WTC11 (cell line): ENCODE data around the gene HOXC5. TPM values are rescaled to one million over a fixed set of nuclear protein-coding genes. Genes with fewer than 3 reads are reported as not detected.

Source experiments
- ATAC-seq: fragments of 200-7000 bp; cut with Tn5 transposase; 2 replicates; pipeline ENCODE4 v1.10.0; 2021; ENCODE audit warnings: mild to moderate bottlenecking, moderate library complexity
- CTCF ChIA-PET: fragments of 300-600 bp; sonication (Branson Sonifier 250); formaldehyde crosslinking; loops from one replicate; lab custom pipeline; 2021; ENCODE audit warnings: antibody characterized with exemption; lab: Charles Lee
- POLR2A ChIA-PET: fragments of 350-600 bp; sonication (Branson Sonifier 250); formaldehyde crosslinking; loops from one replicate; lab custom pipeline; 2021; ENCODE audit warnings: antibody characterized with exemption; lab: Charles Lee
- DNase-seq: peaks from one replicate; pipeline ENCODE4 v3.0.0; 2021; ENCODE audit warnings: low spot score
- H3K27ac Mint-ChIP-seq: 2 replicates; pipeline ENCODE4 v1.8.0; 2021; ENCODE audit warnings: mixed read lengths
- H3K27me3 Mint-ChIP-seq: 2 replicates; pipeline ENCODE4 v1.8.0; 2021; ENCODE audit warnings: low read depth, mild to moderate bottlenecking, moderate library complexity, mixed read lengths
- H3K36me3 Mint-ChIP-seq: 2 replicates; pipeline ENCODE4 v1.8.0; 2021; ENCODE audit warnings: mixed read lengths
- H3K4me1 Mint-ChIP-seq: 2 replicates; pipeline ENCODE4 v1.8.0; 2022; ENCODE audit warnings: mixed read lengths
- H3K4me3 Mint-ChIP-seq: 2 replicates; pipeline ENCODE4 v1.8.0; 2021; ENCODE audit warnings: mild to moderate bottlenecking, moderate library complexity, mixed read lengths
- H3K9me3 Mint-ChIP-seq: 2 replicates; pipeline ENCODE4 v1.8.0; 2021; ENCODE audit warnings: mixed read lengths
- ARID4B ChIP-seq: sonication (generic); formaldehyde crosslinking; IDR thresholded peaks from 2 replicates; pipeline ENCODE4 v1.8.0; 2023; ENCODE audit warnings: missing genetic modification reagents, mild to moderate bottlenecking, borderline replicate concordance
- ATF1 ChIP-seq: sonication (generic); formaldehyde crosslinking; IDR thresholded peaks from 2 replicates; pipeline ENCODE4 v1.8.1; 2023; ENCODE audit warnings: mild to moderate bottlenecking, moderate library complexity, missing genetic modification reagents
- E2F4 ChIP-seq: sonication (generic); formaldehyde crosslinking; IDR thresholded peaks from 2 replicates; pipeline ENCODE4 v1.8.1; 2022; ENCODE audit warnings: low read depth, mild to moderate bottlenecking, moderate library complexity, missing genetic modification reagents, borderline replicate concordance
- IRF1 ChIP-seq: sonication (generic); formaldehyde crosslinking; IDR thresholded peaks from 2 replicates; pipeline ENCODE4 v1.8.0; 2023; ENCODE audit warnings: missing genetic modification reagents
- JAZF1 ChIP-seq: fragments of 250-450 bp; sonication (Bioruptor Pico); IDR thresholded peaks from 2 replicates; pipeline ENCODE4 v1.9.0; 2021; ENCODE audit warnings: moderate library complexity, mild to moderate bottlenecking, inconsistent platforms
- KAT7 ChIP-seq: sonication (generic); formaldehyde crosslinking; IDR thresholded peaks from 2 replicates; pipeline ENCODE4 v1.8.1; 2023; ENCODE audit warnings: missing genetic modification reagents, mild to moderate bottlenecking, borderline replicate concordance
- PREB ChIP-seq: sonication (generic); formaldehyde crosslinking; IDR thresholded peaks from 2 replicates; pipeline ENCODE4 v1.8.1; 2022; ENCODE audit warnings: mild to moderate bottlenecking, missing genetic modification reagents, moderate library complexity, borderline replicate concordance
- PRRX2 ChIP-seq: fragments of 250-450 bp; sonication (Bioruptor Pico); IDR thresholded peaks from 2 replicates; pipeline ENCODE4 v1.8.0; 2021; ENCODE audit warnings: mild to moderate bottlenecking
- SMAD3 ChIP-seq: sonication (generic); formaldehyde crosslinking; IDR thresholded peaks from 2 replicates; pipeline ENCODE4 v1.8.0; 2022; ENCODE audit warnings: missing genetic modification reagents, mild to moderate bottlenecking, borderline replicate concordance
- SP1 ChIP-seq: sonication (generic); formaldehyde crosslinking; conservative IDR thresholded peaks from 2 replicates; pipeline ENCODE4 v1.8.1; 2022; ENCODE audit warnings: missing genetic modification reagents
- TP53 ChIP-seq: sonication (generic); formaldehyde crosslinking; IDR thresholded peaks from 2 replicates; pipeline ENCODE4 v1.8.1; 2023; ENCODE audit warnings: mild to moderate bottlenecking, missing genetic modification reagents
- USF1 ChIP-seq: sonication (generic); formaldehyde crosslinking; IDR thresholded peaks from 2 replicates; pipeline ENCODE4 v1.8.0; 2022; ENCODE audit warnings: mild to moderate bottlenecking, missing genetic modification reagents
- ZBTB43 ChIP-seq: sonication (generic); formaldehyde crosslinking; IDR thresholded peaks from 2 replicates; pipeline ENCODE4 v1.8.1; 2023; ENCODE audit warnings: mild to moderate bottlenecking, missing genetic modification reagents
- ZNF219 ChIP-seq: sonication (generic); formaldehyde crosslinking; IDR thresholded peaks from 2 replicates; pipeline ENCODE4 v1.8.0; 2023; ENCODE audit warnings: missing genetic modification reagents, mild to moderate bottlenecking, borderline replicate concordance
- ZNF263 ChIP-seq: sonication (generic); formaldehyde crosslinking; IDR thresholded peaks from 2 replicates; pipeline ENCODE4 v1.8.1; 2022; ENCODE audit warnings: low read depth, mild to moderate bottlenecking, moderate library complexity, missing genetic modification reagents
- ZNF317 ChIP-seq: sonication (generic); formaldehyde crosslinking; IDR thresholded peaks from 2 replicates; pipeline ENCODE4 v1.8.1; 2023; ENCODE audit warnings: low read depth, mild to moderate bottlenecking, moderate library complexity, missing genetic modification reagents, borderline replicate concordance
- ZNF425 ChIP-seq: fragments of 250-450 bp; sonication (Bioruptor Pico); conservative IDR thresholded peaks from 2 replicates; pipeline ENCODE4 v1.9.0; 2021; ENCODE audit warnings: mild to moderate bottlenecking
- ZSCAN18 ChIP-seq: fragments of 250-450 bp; sonication (Bioruptor Pico); IDR thresholded peaks from 2 replicates; pipeline ENCODE4 v2.1.2; 2022; ENCODE audit warnings: mild to moderate bottlenecking, moderate library complexity
- total RNA-seq: library from RNA; stranded (reverse); gene quantifications from 3 replicates; pipeline ENCODE4 v1.2.3, GENCODE V29; 2021

HOXC5 gene
- total RNA-seq, 1 experiment from 2014 or later, result not detected

- CTCF ChIA-PET, result interaction anchor here (1.6 to 2.9 kb wide), 2 partner anchors 13 to 146 kb away, joined by 4 to 12 read pairs; partner anchors contain the start of gene HOXC5
Observed at GRCh38 chr12:54045401-54045800, 12.6 kb downstream of the HOXC5 start.

GRCh38 chr12:54045868-54046521 is 13.1 kb downstream of the HOXC5 start:
- H3K4me1 Mint-ChIP-seq, result peaks cover 23% of the 10 kb centered on the region
- ATAC-seq, result no peak
- CTCF ChIA-PET, result interaction anchor here (1.6 to 2.9 kb wide), 2 partner anchors 13 to 146 kb away, joined by 4 to 12 read pairs; partner anchors contain the start of gene HOXC5
- no peak for TF ChIP-seq TP53 (CRISPR knock-in tag)
- no peak for TF ChIP-seq ZNF219 (CRISPR knock-in tag)
- TF ChIP-seq ZNF317 (CRISPR knock-in tag), result no peak
- no peak for TF ChIP-seq SMAD3 (CRISPR knock-in tag)
- no peak for TF ChIP-seq ARID4B (CRISPR knock-in tag)
- TF ChIP-seq ATF1, result no peak
- no peak for TF ChIP-seq IRF1
- TF ChIP-seq SP1 (CRISPR knock-in tag), result no peak
- TF ChIP-seq E2F4 (CRISPR knock-in tag), result no peak
- TF ChIP-seq ZSCAN18, result no peak
- no peak for TF ChIP-seq ZNF425 (CRISPR knock-in tag)

More at GRCh38 chr12:54045401-54045800, 12.6 kb downstream of the HOXC5 start:
- no peak for ATAC-seq
- Mint-ChIP-seq H3K36me3 (no peaks in the 10 kb centered on the region), H3K4me1 (peaks cover 20% of the 10 kb centered on the region), H3K4me3 (no peak overlapping the region)
- TF ChIP-seq PRRX2 (CRISPR knock-in tag), result no peak
- TF ChIP-seq PREB (CRISPR knock-in tag), result no peak
- TF ChIP-seq TP53 (CRISPR knock-in tag), result no peak
- TF ChIP-seq USF1, result no peak
- no peak for TF ChIP-seq ATF1
- no peak for TF ChIP-seq ZNF263
- no peak for TF ChIP-seq KAT7 (CRISPR knock-in tag)
- TF ChIP-seq JAZF1 (CRISPR knock-in tag), result no peak
- no peak for TF ChIP-seq ZBTB43 (CRISPR knock-in tag)
- TF ChIP-seq, all 79 proteins: peak for 0
- no peak for DNase-seq
- peaks cover 100% of the 10 kb centered on the region for H3K27me3 Mint-ChIP-seq
- POLR2A ChIA-PET, result interaction anchor here (0.6 kb wide), 1 partner anchor 235 kb away, joined by 3 read pairs; the partner anchor contains the start of gene HNRNPA1
- no peaks in the 10 kb centered on the region for H3K9me3 Mint-ChIP-seq
- no peak overlapping the region for H3K27ac Mint-ChIP-seq

More at GRCh38 chr12:54045868-54046521, 13.1 kb downstream of the HOXC5 start:
- H3K9me3 Mint-ChIP-seq, result no peaks in the 10 kb centered on the region
- no peak overlapping the region for H3K4me3 Mint-ChIP-seq
- no peaks in the 10 kb centered on the region for H3K36me3 Mint-ChIP-seq
- POLR2A ChIA-PET, result interaction anchor here (0.5 to 0.6 kb wide), 2 partner anchors 80 to 234 kb away, joined by 3 to 4 read pairs; partner anchors contain the start of gene HNRNPA1
- peaks cover 100% of the 10 kb centered on the region for H3K27me3 Mint-ChIP-seq
- no peak for DNase-seq
- no peak overlapping the region for H3K27ac Mint-ChIP-seq
